Osteocyte (in vitro differentiated cells): ENCODE data around the gene ATXN2. TPM values are rescaled to one million over a fixed set of nuclear protein-coding genes. Genes with fewer than 3 reads are reported as not detected.

Experiments
- DNase-seq: peaks from one replicate; pipeline ENCODE4 v3.0.0; 2021; ENCODE audit warnings: mixed read lengths; ENCODE audit not compliant: unreplicated experiment; ENCODE audit errors: extremely low spot score
- H3K27ac Mint-ChIP-seq: one replicate; pipeline ENCODE4 v1.8.0; 2021; ENCODE audit warnings: mild to moderate bottlenecking, mixed read lengths; ENCODE audit not compliant: unreplicated experiment
- H3K27me3 Mint-ChIP-seq: one replicate; pipeline ENCODE4 v1.8.0; 2021; ENCODE audit warnings: mixed read lengths; ENCODE audit not compliant: unreplicated experiment
- H3K36me3 Mint-ChIP-seq: one replicate; pipeline ENCODE4 v1.8.0; 2021; ENCODE audit warnings: mixed read lengths; ENCODE audit not compliant: unreplicated experiment
- H3K4me1 Mint-ChIP-seq: one replicate; pipeline ENCODE4 v1.8.0; 2021; ENCODE audit warnings: mixed read lengths; ENCODE audit not compliant: unreplicated experiment
- H3K4me3 Mint-ChIP-seq: one replicate; pipeline ENCODE4 v1.8.0; 2021; ENCODE audit warnings: mild to moderate bottlenecking, moderate library complexity, mixed read lengths; ENCODE audit not compliant: unreplicated experiment
- H3K9me3 Mint-ChIP-seq: one replicate; pipeline ENCODE4 v1.8.0; 2021; ENCODE audit warnings: mixed read lengths; ENCODE audit not compliant: unreplicated experiment
- CTCF ChIP-seq: fragments of 200-600 bp; sonication (generic); IDR thresholded peaks from 2 replicates; pipeline ENCODE4 v1.5.0; 2021; ENCODE audit warnings: antibody characterized with exemption, mild to moderate bottlenecking, moderate library complexity
- total RNA-seq: library from RNA; stranded (reverse); gene quantifications from 2 replicates; pipeline ENCODE4 v1.2.1, GENCODE V29; 2021

Gene ATXN2
- total RNA-seq, 1 donor from 2014 or later: 78.9 TPM

- H3K27me3 Mint-ChIP-seq: no peaks in the 10 kb centered on the region
- H3K4me3 Mint-ChIP-seq: no peak overlapping the region
- no peak for TF ChIP-seq CTCF
- peaks cover 13% of the 10 kb centered on the region for H3K36me3 Mint-ChIP-seq
- no peaks in the 10 kb centered on the region for H3K9me3 Mint-ChIP-seq
- no peak overlapping the region for H3K27ac Mint-ChIP-seq
- no peak for DNase-seq
- H3K4me1 Mint-ChIP-seq: peaks cover 16% of the 10 kb centered on the region
Observed at GRCh38 chr12:111420494-111420893, 178.6 kb downstream of the ATXN2 start.

- H3K36me3 Mint-ChIP-seq: peaks cover 13% of the 10 kb centered on the region
- H3K4me1 Mint-ChIP-seq: peaks cover 14% of the 10 kb centered on the region
- no peak for DNase-seq
- H3K27ac Mint-ChIP-seq: peak overlapping the region; percentile 14
- no peak for TF ChIP-seq CTCF
- H3K4me3 Mint-ChIP-seq: no peak overlapping the region
- H3K9me3 Mint-ChIP-seq: no peaks in the 10 kb centered on the region
- H3K27me3 Mint-ChIP-seq: no peaks in the 10 kb centered on the region
Observed at GRCh38 chr12:111419784-111420183, 179.3 kb downstream of the ATXN2 start.

GRCh38 chr12:111418594-111418880 is 180.6 kb downstream of the ATXN2 start:
- Mint-ChIP-seq H3K36me3 (peaks cover 13% of the 10 kb centered on the region), H3K4me3 (no peak overlapping the region), H3K4me1 (peaks cover 18% of the 10 kb centered on the region), H3K27me3 (no peaks in the 10 kb centered on the region), H3K27ac (no peak overlapping the region), H3K9me3 (no peaks in the 10 kb centered on the region)
- no peak for TF ChIP-seq CTCF
- no peak for DNase-seq

- H3K36me3 Mint-ChIP-seq: peaks cover 13% of the 10 kb centered on the region
- no peaks in the 10 kb centered on the region for H3K27me3 Mint-ChIP-seq
- H3K27ac Mint-ChIP-seq: no peak overlapping the region
- no peak for TF ChIP-seq CTCF
- peaks cover 24% of the 10 kb centered on the region for H3K4me1 Mint-ChIP-seq
- no peaks in the 10 kb centered on the region for H3K9me3 Mint-ChIP-seq
- no peak for DNase-seq
- H3K4me3 Mint-ChIP-seq: no peak overlapping the region
Observed at GRCh38 chr12:111417784-111418593, 181.1 kb downstream of the ATXN2 start.

- no peak overlapping the region for H3K4me3 Mint-ChIP-seq
- H3K27ac Mint-ChIP-seq: no peak overlapping the region
- peaks cover 31% of the 10 kb centered on the region for H3K4me1 Mint-ChIP-seq
- H3K9me3 Mint-ChIP-seq: no peaks in the 10 kb centered on the region
- no peak for DNase-seq
- no peak for TF ChIP-seq CTCF
- H3K27me3 Mint-ChIP-seq: no peaks in the 10 kb centered on the region
- peaks cover 13% of the 10 kb centered on the region for H3K36me3 Mint-ChIP-seq
Observed at GRCh38 chr12:111417290-111417689, 181.8 kb downstream of the ATXN2 start.
